Nephron (organoid): ENCODE measurements around the gene ODC1.
A peak's percentile ranks its signal among the peaks of the same experiment; 100 is the strongest.

ENCODE experiments used
- H3K27ac Mint-ChIP-seq, 3 experiments: 2 replicates each; pipeline ENCODE4 v1.8.0; 2020; ENCODE audit warnings: mixed read lengths in 3 of 3, mild to moderate bottlenecking in 2 of 3, moderate library complexity in 1 of 3
- H3K27me3 Mint-ChIP-seq: 2 replicates; pipeline ENCODE4 v1.8.0; 2021; ENCODE audit warnings: low read depth, mild to moderate bottlenecking, moderate library complexity, mixed read lengths
- H3K36me3 Mint-ChIP-seq: 2 replicates; pipeline ENCODE4 v1.8.0; 2020; ENCODE audit warnings: low read depth, mixed read lengths
- H3K4me1 Mint-ChIP-seq: 2 replicates; pipeline ENCODE4 v1.8.0; 2020; ENCODE audit warnings: mixed read lengths
- H3K4me3 Mint-ChIP-seq, 3 experiments: 2 replicates each; pipeline ENCODE4 v1.8.0; 2020; ENCODE audit warnings: mild to moderate bottlenecking in 3 of 3, mixed read lengths in 3 of 3, moderate library complexity in 2 of 3
- H3K9me3 Mint-ChIP-seq: 2 replicates; pipeline ENCODE4 v1.8.0; 2020; ENCODE audit warnings: mixed read lengths
- CTCF ChIP-seq, 3 experiments: fragments of 200-600 bp; sonication (generic); IDR thresholded peaks; one replicate each; pipeline ENCODE4 v1.5.0; 2021; ENCODE audit warnings: antibody characterized with exemption in 3 of 3; ENCODE audit not compliant: unreplicated experiment in 3 of 3

The ODC1 gene

GRCh38 chr2:10432311-10433181 lies 15.6 kb downstream of the ODC1 start:
- Mint-ChIP-seq H3K27me3 (peaks cover 18% of the 10 kb centered on the region), H3K27ac (no peak overlapping the region), H3K9me3 (no peaks in the 10 kb centered on the region), H3K4me3 (peak overlapping the region in 1 of 3 experiments; percentile 57), H3K4me1 (peaks cover 9% of the 10 kb centered on the region), H3K36me3 (no peaks in the 10 kb centered on the region)
- TF ChIP-seq CTCF (IDR thresholded peaks at IDR 0.05; ENCODE audit: unreplicated experiment in 3 of 3): no peak

DNA sequence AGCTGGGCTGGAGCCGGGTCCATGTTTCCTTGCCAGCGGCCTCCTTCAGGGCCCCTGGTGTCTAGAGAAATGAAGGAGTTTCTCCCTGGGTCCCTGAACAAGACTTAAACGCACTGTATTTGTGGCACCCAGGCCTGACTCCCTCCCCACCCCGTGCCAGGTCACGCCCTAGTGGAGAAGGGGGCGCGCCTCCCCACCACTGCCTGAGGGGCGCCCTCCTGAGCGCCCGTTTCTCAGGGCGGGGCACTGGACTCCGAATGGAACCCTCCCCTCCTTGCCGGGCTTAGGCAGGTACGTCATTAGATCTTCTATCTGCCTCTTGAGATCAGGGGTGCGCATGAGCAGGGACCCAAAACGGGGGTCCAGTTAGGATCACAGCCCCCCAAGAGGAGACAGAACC lies 16.3 kb downstream of the ODC1 start:
- Mint-ChIP-seq H3K27me3 (peaks cover 22% of the 10 kb centered on the region), H3K27ac (no peak overlapping the region), H3K9me3 (no peaks in the 10 kb centered on the region), H3K4me3 (peak overlapping the region in 2 of 3 experiments; percentile 55 to 57), H3K36me3 (no peaks in the 10 kb centered on the region), H3K4me1 (peaks cover 14% of the 10 kb centered on the region)
- TF ChIP-seq CTCF (IDR thresholded peaks at IDR 0.05; ENCODE audit: unreplicated experiment in 3 of 3): no peak

- Mint-ChIP-seq H3K9me3 (no peaks in the 10 kb centered on the region), H3K36me3 (no peaks in the 10 kb centered on the region), H3K4me1 (peaks cover 19% of the 10 kb centered on the region), H3K27ac (no peak overlapping the region), H3K27me3 (peaks cover 22% of the 10 kb centered on the region), H3K4me3 (no peak overlapping the region)
- no peak for TF ChIP-seq CTCF (IDR thresholded peaks at IDR 0.05; ENCODE audit: unreplicated experiment in 3 of 3)
Observed at GRCh38 chr2:10430886-10431622, 17.1 kb downstream of the ODC1 start.

DNA sequence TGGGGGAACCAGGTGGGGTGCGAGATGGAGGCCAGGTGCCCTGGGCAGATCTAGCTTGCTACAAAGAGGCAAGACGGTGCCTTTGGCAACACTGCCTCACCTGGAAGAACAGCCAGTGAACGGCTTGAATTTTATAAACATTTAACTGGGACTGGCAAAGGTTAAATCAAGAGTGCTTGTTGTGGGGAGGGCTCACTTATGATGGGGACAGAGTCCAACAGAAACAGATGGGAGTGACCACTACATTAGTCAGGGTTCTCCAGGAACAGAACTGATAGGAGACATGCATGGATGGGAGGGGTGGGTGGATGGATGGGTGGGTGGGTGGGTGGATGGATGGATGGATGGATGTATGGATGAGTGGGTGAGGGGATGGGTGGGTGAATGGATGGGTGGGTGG lies 19.2 kb downstream of the ODC1 start:
- Mint-ChIP-seq H3K4me3 (no peak overlapping the region), H3K36me3 (no peaks in the 10 kb centered on the region), H3K9me3 (no peaks in the 10 kb centered on the region), H3K27me3 (peaks cover 18% of the 10 kb centered on the region), H3K4me1 (peaks cover 20% of the 10 kb centered on the region), H3K27ac (no peak overlapping the region)
- TF ChIP-seq CTCF (IDR thresholded peaks at IDR 0.05; ENCODE audit: unreplicated experiment in 3 of 3): no peak

- Mint-ChIP-seq H3K9me3 (no peaks in the 10 kb centered on the region), H3K4me1 (peaks cover 18% of the 10 kb centered on the region)
- no peak for TF ChIP-seq CTCF (IDR thresholded peaks at IDR 0.05; ENCODE audit: unreplicated experiment in 3 of 3)
Observed at GRCh38 chr2:10428355-10428754, 19.8 kb downstream of the ODC1 start.

More at GRCh38 chr2:10428355-10428754, 19.8 kb downstream of the ODC1 start:
- H3K27me3 Mint-ChIP-seq: peaks cover 18% of the 10 kb centered on the region
- H3K36me3 Mint-ChIP-seq: no peaks in the 10 kb centered on the region
- H3K4me3 Mint-ChIP-seq: no peak overlapping the region
- no peak overlapping the region for H3K27ac Mint-ChIP-seq
